WTC11 (cell line): Measurements from ENCODE around the gene TMEM254. TPM values are rescaled to one million over a fixed set of nuclear protein-coding genes. Genes with fewer than 3 reads are reported as not detected.

Experiments
- ATAC-seq: fragments of 200-7000 bp; cut with Tn5 transposase; 2 replicates; pipeline ENCODE4 v1.10.0; 2021; ENCODE audit warnings: mild to moderate bottlenecking, moderate library complexity
- CTCF ChIA-PET: fragments of 300-600 bp; sonication (Branson Sonifier 250); formaldehyde crosslinking; loops from one replicate; lab custom pipeline; 2021; ENCODE audit warnings: antibody characterized with exemption; lab: Charles Lee
- POLR2A ChIA-PET: fragments of 350-600 bp; sonication (Branson Sonifier 250); formaldehyde crosslinking; loops from one replicate; lab custom pipeline; 2021; ENCODE audit warnings: antibody characterized with exemption; lab: Charles Lee
- DNase-seq: peaks from one replicate; pipeline ENCODE4 v3.0.0; 2021; ENCODE audit warnings: low spot score
- H3K27ac Mint-ChIP-seq: 2 replicates; pipeline ENCODE4 v1.8.0; 2021; ENCODE audit warnings: mixed read lengths
- H3K27me3 Mint-ChIP-seq: 2 replicates; pipeline ENCODE4 v1.8.0; 2021; ENCODE audit warnings: low read depth, mild to moderate bottlenecking, moderate library complexity, mixed read lengths
- H3K36me3 Mint-ChIP-seq: 2 replicates; pipeline ENCODE4 v1.8.0; 2021; ENCODE audit warnings: mixed read lengths
- H3K4me1 Mint-ChIP-seq: 2 replicates; pipeline ENCODE4 v1.8.0; 2022; ENCODE audit warnings: mixed read lengths
- H3K4me3 Mint-ChIP-seq: 2 replicates; pipeline ENCODE4 v1.8.0; 2021; ENCODE audit warnings: mild to moderate bottlenecking, moderate library complexity, mixed read lengths
- H3K9me3 Mint-ChIP-seq: 2 replicates; pipeline ENCODE4 v1.8.0; 2021; ENCODE audit warnings: mixed read lengths
- ATF1 ChIP-seq: sonication (generic); formaldehyde crosslinking; IDR thresholded peaks from 2 replicates; pipeline ENCODE4 v1.8.1; 2023; ENCODE audit warnings: mild to moderate bottlenecking, moderate library complexity, missing genetic modification reagents
- ATF3 ChIP-seq: sonication (generic); formaldehyde crosslinking; conservative IDR thresholded peaks from 2 replicates; pipeline ENCODE4 v1.8.1; 2022; ENCODE audit warnings: mild to moderate bottlenecking, missing genetic modification reagents
- FOXP4 ChIP-seq: sonication (generic); formaldehyde crosslinking; IDR thresholded peaks from 2 replicates; pipeline ENCODE4 v1.8.0; 2022; ENCODE audit warnings: mild to moderate bottlenecking, missing genetic modification reagents
- GTF2I ChIP-seq: fragments of 250-450 bp; sonication (Bioruptor Pico); conservative IDR thresholded peaks from 2 replicates; pipeline ENCODE4 v1.4.0; 2021; ENCODE audit warnings: mild to moderate bottlenecking
- KAT7 ChIP-seq: sonication (generic); formaldehyde crosslinking; IDR thresholded peaks from 2 replicates; pipeline ENCODE4 v1.8.1; 2023; ENCODE audit warnings: missing genetic modification reagents, mild to moderate bottlenecking, borderline replicate concordance
- PRRX2 ChIP-seq: fragments of 250-450 bp; sonication (Bioruptor Pico); IDR thresholded peaks from 2 replicates; pipeline ENCODE4 v1.8.0; 2021; ENCODE audit warnings: mild to moderate bottlenecking
- ZBTB21 ChIP-seq: sonication (generic); formaldehyde crosslinking; IDR thresholded peaks from 2 replicates; pipeline ENCODE4 v1.8.1; 2023; ENCODE audit warnings: mild to moderate bottlenecking, missing genetic modification reagents, borderline replicate concordance
- ZBTB43 ChIP-seq: sonication (generic); formaldehyde crosslinking; IDR thresholded peaks from 2 replicates; pipeline ENCODE4 v1.8.1; 2023; ENCODE audit warnings: mild to moderate bottlenecking, missing genetic modification reagents
- ZNF121 ChIP-seq: sonication (generic); formaldehyde crosslinking; IDR thresholded peaks from 2 replicates; pipeline ENCODE4 v1.8.0; 2023; ENCODE audit warnings: missing genetic modification reagents
- ZNF425 ChIP-seq: fragments of 250-450 bp; sonication (Bioruptor Pico); conservative IDR thresholded peaks from 2 replicates; pipeline ENCODE4 v1.9.0; 2021; ENCODE audit warnings: mild to moderate bottlenecking
- ZNF532 ChIP-seq: fragments of 250-450 bp; sonication (Bioruptor Pico); IDR thresholded peaks from 2 replicates; pipeline ENCODE4 v1.9.0; 2021; ENCODE audit warnings: mild to moderate bottlenecking, borderline replicate concordance
- total RNA-seq: library from RNA; stranded (reverse); gene quantifications from 3 replicates; pipeline ENCODE4 v1.2.3, GENCODE V29; 2021
- TF ChIP-seq, protein P1 (sequence below): sonication (generic); formaldehyde crosslinking; IDR thresholded peaks from 2 replicates; pipeline ENCODE4 v1.8.1; 2023; ENCODE audit warnings: mild to moderate bottlenecking, missing genetic modification reagents, borderline replicate concordance

Gene TMEM254
- total RNA-seq, 1 experiment from 2014 or later, result 18.5 TPM

GRCh38 chr10:80077869-80078447, 507 bp upstream of the TMEM254 start:
- CTCF ChIA-PET, result interaction anchor here (1.5 kb wide), 1 partner anchor 20 kb away, joined by 3 read pairs; no protein-coding TSS in a partner anchor
- peak overlapping the region; percentile 83 for H3K27ac Mint-ChIP-seq

DNA sequence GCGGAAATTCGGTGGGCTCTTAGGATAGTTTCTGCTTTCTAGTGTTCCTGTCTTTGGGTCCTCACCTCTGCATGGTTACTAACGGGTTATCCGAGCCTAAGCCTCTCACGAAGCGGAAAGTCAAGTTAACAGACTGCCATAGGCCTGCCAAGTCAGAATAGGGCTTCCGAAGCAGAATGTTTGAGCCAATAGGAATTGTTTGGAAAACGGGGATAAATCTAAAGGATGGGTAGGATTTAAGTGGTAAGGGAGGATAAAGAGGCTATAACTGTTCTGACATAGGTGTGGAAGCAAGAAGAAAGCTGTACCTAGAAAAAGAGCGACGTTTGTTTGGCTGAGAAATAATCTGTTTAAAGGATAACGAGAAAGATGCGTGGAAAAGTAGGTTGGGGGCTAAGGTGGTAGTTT, 851 bp downstream of the TMEM254 start:
- POLR2A ChIA-PET, result interaction anchor here (0.8 to 1.2 kb wide), 3 partner anchors 9 to 52 kb away, joined by 3 read pairs; no protein-coding TSS in a partner anchor
- H3K4me1 Mint-ChIP-seq, result peaks cover 13% of the 10 kb centered on the region
- CTCF ChIA-PET, result interaction anchor here (0.8 to 1.6 kb wide), 8 partner anchors 20 to 182 kb away, joined by 3 to 6 read pairs (median 3); no protein-coding TSS in a partner anchor
- no peak for ATAC-seq
- H3K9me3 Mint-ChIP-seq, result no peaks in the 10 kb centered on the region
- H3K4me3 Mint-ChIP-seq, result peak overlapping the region; percentile 94
- H3K27me3 Mint-ChIP-seq, result no peaks in the 10 kb centered on the region
- H3K27ac Mint-ChIP-seq, result peak overlapping the region; percentile 86
- peaks cover 3% of the 10 kb centered on the region; the same call in 1 of the 2 replicates for H3K36me3 Mint-ChIP-seq
- no peak for DNase-seq
- TF ChIP-seq ZNF532 (CRISPR knock-in tag) (no peak), KAT7 (CRISPR knock-in tag) (no peak), FOXP4 (CRISPR knock-in tag) (no peak), ATF1 (CRISPR knock-in tag) (no peak), ZBTB21 (no peak)

More at GRCh38 chr10:80077869-80078447, 507 bp upstream of the TMEM254 start:
- POLR2A ChIA-PET, result no interaction called here
- Mint-ChIP-seq H3K27me3 (no peaks in the 10 kb centered on the region), H3K4me1 (peaks cover 13% of the 10 kb centered on the region), H3K36me3 (peaks cover 3% of the 10 kb centered on the region; the same call in 1 of the 2 replicates), H3K4me3 (peak overlapping the region; percentile 94), H3K9me3 (0 out of 2 replicates have a peak, but pooled peaks cover 3% of the 10 kb centered on the region)
- ATAC-seq (no peak), DNase-seq (no peak)
- TF ChIP-seq ZBTB43 (CRISPR knock-in tag) (no peak), ZNF425 (CRISPR knock-in tag) (no peak), PRRX2 (CRISPR knock-in tag) (no peak), ZBTB21 (no peak), ZNF121 (peak; percentile 94), GTF2I (CRISPR knock-in tag) (peak; percentile 65; the same call in 1 of the 2 replicates), ATF3 (no peak)
- TF ChIP-seq, protein P1, sequence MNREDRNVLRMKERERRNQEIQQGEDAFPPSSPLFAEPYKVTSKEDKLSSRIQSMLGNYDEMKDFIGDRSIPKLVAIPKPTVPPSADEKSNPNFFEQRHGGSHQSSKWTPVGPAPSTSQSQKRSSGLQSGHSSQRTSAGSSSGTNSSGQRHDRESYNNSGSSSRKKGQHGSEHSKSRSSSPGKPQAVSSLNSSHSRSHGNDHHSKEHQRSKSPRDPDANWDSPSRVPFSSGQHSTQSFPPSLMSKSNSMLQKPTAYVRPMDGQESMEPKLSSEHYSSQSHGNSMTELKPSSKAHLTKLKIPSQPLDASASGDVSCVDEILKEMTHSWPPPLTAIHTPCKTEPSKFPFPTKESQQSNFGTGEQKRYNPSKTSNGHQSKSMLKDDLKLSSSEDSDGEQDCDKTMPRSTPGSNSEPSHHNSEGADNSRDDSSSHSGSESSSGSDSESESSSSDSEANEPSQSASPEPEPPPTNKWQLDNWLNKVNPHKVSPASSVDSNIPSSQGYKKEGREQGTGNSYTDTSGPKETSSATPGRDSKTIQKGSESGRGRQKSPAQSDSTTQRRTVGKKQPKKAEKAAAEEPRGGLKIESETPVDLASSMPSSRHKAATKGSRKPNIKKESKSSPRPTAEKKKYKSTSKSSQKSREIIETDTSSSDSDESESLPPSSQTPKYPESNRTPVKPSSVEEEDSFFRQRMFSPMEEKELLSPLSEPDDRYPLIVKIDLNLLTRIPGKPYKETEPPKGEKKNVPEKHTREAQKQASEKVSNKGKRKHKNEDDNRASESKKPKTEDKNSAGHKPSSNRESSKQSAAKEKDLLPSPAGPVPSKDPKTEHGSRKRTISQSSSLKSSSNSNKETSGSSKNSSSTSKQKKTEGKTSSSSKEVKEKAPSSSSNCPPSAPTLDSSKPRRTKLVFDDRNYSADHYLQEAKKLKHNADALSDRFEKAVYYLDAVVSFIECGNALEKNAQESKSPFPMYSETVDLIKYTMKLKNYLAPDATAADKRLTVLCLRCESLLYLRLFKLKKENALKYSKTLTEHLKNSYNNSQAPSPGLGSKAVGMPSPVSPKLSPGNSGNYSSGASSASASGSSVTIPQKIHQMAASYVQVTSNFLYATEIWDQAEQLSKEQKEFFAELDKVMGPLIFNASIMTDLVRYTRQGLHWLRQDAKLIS (CRISPR knock-in tag), result no peak
